Aorta (tissue), 5 donors: ENCODE data around the gene MUC12. TPM values are rescaled to one million over a fixed set of nuclear protein-coding genes. Genes with fewer than 3 reads are reported as not detected.

ENCODE experiments used
- ATAC-seq: fragments of 200-7000 bp; cut with Tn5 transposase; one replicate; pipeline ENCODE4 v1.9.1; 2022; ENCODE audit warnings: moderate library complexity; ENCODE audit not compliant: low FRiP score
- DNase-seq, 2 donors: peaks; one replicate each; pipeline ENCODE4 v3.0.0-alpha.2; 2020
- H3K27ac ChIP-seq, 2 donors: one replicate each; pipeline ENCODE4 v1.5.1; 2013; ENCODE audit warnings: low read length in 2 of 2, mild to moderate bottlenecking in 2 of 2, moderate library complexity in 2 of 2, control low read depth in 1 of 2, inconsistent platforms in 1 of 2, low read depth in 1 of 2
- H3K27me3 ChIP-seq, 2 donors: one replicate each; pipeline ENCODE4 v1.6.1; 2013; ENCODE audit warnings: control low read depth in 1 of 2, low read length in 1 of 2, mild to moderate bottlenecking in 1 of 2, moderate library complexity in 1 of 2; ENCODE audit not compliant: insufficient read depth in 2 of 2, control insufficient read depth in 1 of 2
- H3K36me3 ChIP-seq, 2 donors: one replicate each; pipeline ENCODE4 v1.6.1; 2013; ENCODE audit warnings: control low read depth in 1 of 2, low read length in 1 of 2, mild to moderate bottlenecking in 1 of 2; ENCODE audit not compliant: insufficient read depth in 2 of 2, control insufficient read depth in 1 of 2
- H3K4me1 ChIP-seq, 2 donors: one replicate each; pipeline ENCODE4 v1.6.1; 2013; ENCODE audit warnings: low read length in 2 of 2, control low read depth in 1 of 2, mild to moderate bottlenecking in 1 of 2, moderate library complexity in 1 of 2; ENCODE audit not compliant: insufficient read depth in 2 of 2, control insufficient read depth in 1 of 2
- H3K4me3 ChIP-seq, 2 donors: one replicate each; pipeline ENCODE4 v1.5.1; 2013; ENCODE audit warnings: low read length in 2 of 2, control low read depth in 1 of 2, mild to moderate bottlenecking in 1 of 2
- H3K9me3 ChIP-seq: one replicate; pipeline ENCODE4 v1.6.1; 2013; ENCODE audit warnings: mild to moderate bottlenecking, low read length; ENCODE audit not compliant: control insufficient read depth
- WGBS, 2 donors: extraction: QIAGEN DNeasy Blood & Tissue Kit; methylation state at CpG; one replicate each; pipeline ENCODE4 v1.1.7; 2013; 5-methylcytosine and 5-hydroxymethylcytosine counted together
- intact Hi-C, 2 donors: fragments of 100-400 bp; cut with DNase I; formaldehyde crosslinking; loops; one replicate each; pipeline versions ENCODE4 v1.14.2 to v1.15.0; 2022
- polyA plus RNA-seq, 2 donors: library from polyadenylated mRNA; stranded (reverse); fragments of 200-250 nt; gene quantifications; one replicate each; pipeline ENCODE4 v1.2.3, GENCODE V29; 2013
- total RNA-seq, 2 donors: library from RNA; stranded (reverse); fragmentation: NEBNext Ultra II Directional; extraction: Animal tissue kit (Norgen Biotek cat#: 25700); gene quantifications; one replicate each; pipeline ENCODE4 v1.2.1, GENCODE V29; 2021
- donor health status: healthy with polysubstance abuse.
- donor health status: Bipolar disorder and iron deficiency.
- donor health status: DM: no; HTN: no; CAD: no.
- donor health status: DM: no; HTN: no; CAD: no.
- donor health status: DM: yes; HTN: yes; CAD: no.

The MUC12 gene
- total and polyA plus RNA-seq, 4 donors: 0.24 to 13.1 (median 1.7) TPM

DNA sequence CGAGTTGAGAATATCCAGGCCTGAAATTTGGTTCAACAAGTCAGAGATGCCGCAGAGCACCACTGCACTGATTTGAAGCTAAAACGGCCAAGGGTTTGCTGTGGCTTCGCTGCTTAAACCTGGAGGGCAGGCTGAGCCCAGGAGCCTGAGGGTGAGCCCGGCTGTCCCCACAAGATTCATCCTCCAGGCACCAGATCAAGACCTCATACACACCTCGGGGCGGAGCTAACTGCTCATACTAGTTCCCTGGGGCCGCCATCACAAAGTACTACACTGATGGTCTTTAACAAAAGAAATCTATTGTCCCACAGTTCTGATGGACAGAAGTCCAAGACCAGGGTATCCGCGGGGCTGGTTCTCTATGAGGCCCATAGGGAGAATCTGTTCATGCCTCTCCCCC is 99.0 kb downstream of the MUC12 start:
- Histone ChIP-seq H3K9me3 (no peaks in the 10 kb centered on the region), H3K27ac (no peak overlapping the region), H3K27me3 (no peaks in the 10 kb centered on the region), H3K36me3 (no peaks in the 10 kb centered on the region), H3K4me1 (no peaks in the 10 kb centered on the region), H3K4me3 (no peak overlapping the region)
- DNase-seq (peak in 1 of 2 donors; percentile 54), ATAC-seq (no peak)
- 86 to 87% methylated on average over 10 of the region's 10 CpGs for WGBS, 2 donors
- intact Hi-C loops: no loop called here

Other genes with a start within 250 kb of the MUC12 start
- not detected for gene EPO, start 249.1 kb upstream of the MUC12 start, total RNA-seq
- under 1 TPM in 1 of 2 donors, not detected in 1; 0.26 TPM for gene EPO, start 249.1 kb upstream of the MUC12 start, polyA plus RNA-seq
- gene ZAN, start 236.0 kb upstream of the MUC12 start, total RNA-seq: not detected
- gene ZAN, start 236.0 kb upstream of the MUC12 start, polyA plus RNA-seq: not detected
- 10 to 100 TPM; 44.8 to 71.6 TPM for gene EPHB4, start 142.0 kb upstream of the MUC12 start, total RNA-seq
- 1 to 10 TPM; 4.3 to 4.5 TPM for gene EPHB4, start 142.0 kb upstream of the MUC12 start, polyA plus RNA-seq
- gene SLC12A9, start 116.9 kb upstream of the MUC12 start, total RNA-seq: 10 to 100 TPM; 20.3 to 34.3 TPM
- gene SLC12A9, start 116.9 kb upstream of the MUC12 start, polyA plus RNA-seq: 10 to 100 TPM in 1 of 2 donors, 1 to 10 TPM in 1; 8.5 to 43.9 TPM
- gene TRIP6, start 102.2 kb upstream of the MUC12 start, total RNA-seq: 10 to 100 TPM; 77.3 to 80.3 TPM
- 100 to 1,000 TPM in 1 of 2 donors, 10 to 100 TPM in 1; 39.3 to 136 TPM for gene TRIP6, start 102.2 kb upstream of the MUC12 start, polyA plus RNA-seq
- gene SRRT, start 94.5 kb upstream of the MUC12 start, total RNA-seq: 100 to 1,000 TPM in 1 of 2 donors, 10 to 100 TPM in 1; 95.5 to 118 TPM
- gene SRRT, start 94.5 kb upstream of the MUC12 start, polyA plus RNA-seq: 100 to 1,000 TPM in 1 of 2 donors, 10 to 100 TPM in 1; 22.2 to 151 TPM
- 1 to 10 TPM; 2.0 to 2.6 TPM for gene UFSP1, start 79.8 kb upstream of the MUC12 start, total RNA-seq
- gene UFSP1, start 79.8 kb upstream of the MUC12 start, polyA plus RNA-seq: 1 to 10 TPM; 1.5 to 2.0 TPM
- 1 to 10 TPM; 2.0 to 2.6 TPM for gene ACHE, start 73.7 kb upstream of the MUC12 start, total RNA-seq
- 1 to 10 TPM; 1.0 to 1.1 TPM for gene ACHE, start 73.7 kb upstream of the MUC12 start, polyA plus RNA-seq
- gene MUC3A, start 20.0 kb upstream of the MUC12 start, total RNA-seq: under 1 TPM; 0.39 to 0.45 TPM
- 1 to 10 TPM in 1 of 2 donors, not detected in 1; 5.5 TPM for gene MUC3A, start 20.0 kb upstream of the MUC12 start, polyA plus RNA-seq
- not detected for gene MUC17, start 50.5 kb downstream of the MUC12 start, total RNA-seq
- gene MUC17, start 50.5 kb downstream of the MUC12 start, polyA plus RNA-seq: 1 to 10 TPM in 1 of 2 donors, not detected in 1; 1.6 TPM
- 10 to 100 TPM; 56.6 to 58.3 TPM for gene TRIM56, start 115.9 kb downstream of the MUC12 start, total RNA-seq
- gene TRIM56, start 115.9 kb downstream of the MUC12 start, polyA plus RNA-seq: 10 to 100 TPM in 1 of 2 donors, 1 to 10 TPM in 1; 9.4 to 16.9 TPM
- gene SERPINE1, start 157.5 kb downstream of the MUC12 start, total RNA-seq: 100 to 1,000 TPM in 1 of 2 donors, 10 to 100 TPM in 1; 57.1 to 693 TPM
- 100 to 1,000 TPM in 1 of 2 donors, 10 to 100 TPM in 1; 71.5 to 137 TPM for gene SERPINE1, start 157.5 kb downstream of the MUC12 start, polyA plus RNA-seq
- gene AP1S1, start 184.9 kb downstream of the MUC12 start, total RNA-seq: 10 to 100 TPM; 21.3 to 26.9 TPM
- gene AP1S1, start 184.9 kb downstream of the MUC12 start, polyA plus RNA-seq: 10 to 100 TPM; 16.8 to 51.2 TPM
- gene VGF, start 196.0 kb downstream of the MUC12 start, total RNA-seq: not detected
- not detected for gene VGF, start 196.0 kb downstream of the MUC12 start, polyA plus RNA-seq
- gene NAT16, start 210.7 kb downstream of the MUC12 start, total RNA-seq: not detected
- not detected for gene NAT16, start 210.7 kb downstream of the MUC12 start, polyA plus RNA-seq
- gene MOGAT3, start 231.5 kb downstream of the MUC12 start, total RNA-seq: not detected
- 1 to 10 TPM in 1 of 2 donors, not detected in 1; 5.4 TPM for gene MOGAT3, start 231.5 kb downstream of the MUC12 start, polyA plus RNA-seq
- 10 to 100 TPM; 51.8 to 70.6 TPM for gene PLOD3, start 248.0 kb downstream of the MUC12 start, total RNA-seq
- gene PLOD3, start 248.0 kb downstream of the MUC12 start, polyA plus RNA-seq: 10 to 100 TPM; 27.2 to 48.5 TPM
- 10 to 100 TPM; 48.7 to 54.4 TPM for gene ZNHIT1, start 248.6 kb downstream of the MUC12 start, total RNA-seq
- 100 to 1,000 TPM in 1 of 2 donors, 10 to 100 TPM in 1; 95.8 to 114 TPM for gene ZNHIT1, start 248.6 kb downstream of the MUC12 start, polyA plus RNA-seq